ENCODE measurements around the gene NCBP3.

DNA sequence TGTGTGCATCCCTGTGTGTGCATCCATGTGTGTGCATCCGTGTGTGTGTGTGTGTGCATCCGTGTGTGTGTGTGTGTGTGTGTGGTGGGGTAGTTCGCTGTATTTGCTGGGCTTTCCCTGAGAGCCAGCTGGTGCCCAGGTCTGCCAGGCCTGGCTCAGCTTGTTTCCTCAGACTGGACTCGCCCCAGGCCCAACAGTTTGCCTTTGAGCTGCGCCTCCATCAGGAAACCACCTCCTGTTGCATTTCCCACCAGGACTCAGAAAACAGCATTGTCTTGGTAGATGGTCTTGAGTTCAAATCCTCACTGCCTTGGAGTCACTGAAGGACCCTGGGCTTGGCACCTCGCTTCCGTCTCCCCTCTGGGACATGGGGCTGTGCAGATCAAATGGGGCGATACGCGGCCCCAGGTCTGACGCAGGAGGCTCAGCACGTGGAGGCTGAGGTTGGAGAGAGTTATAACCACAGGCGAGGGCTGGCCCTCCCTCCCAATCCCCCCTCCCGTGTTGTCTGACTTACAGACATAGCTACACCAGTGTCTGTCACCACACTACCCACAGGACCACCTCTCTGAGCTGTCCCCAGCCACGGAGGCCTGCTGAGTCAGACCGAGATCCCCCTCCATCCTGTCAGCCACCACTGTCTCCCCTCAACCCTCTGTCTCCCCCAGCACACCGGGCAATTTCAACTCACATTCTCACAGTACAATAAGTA is 49.8 kb downstream of the NCBP3 start:
- TF ChIP-seq, protein P1, sequence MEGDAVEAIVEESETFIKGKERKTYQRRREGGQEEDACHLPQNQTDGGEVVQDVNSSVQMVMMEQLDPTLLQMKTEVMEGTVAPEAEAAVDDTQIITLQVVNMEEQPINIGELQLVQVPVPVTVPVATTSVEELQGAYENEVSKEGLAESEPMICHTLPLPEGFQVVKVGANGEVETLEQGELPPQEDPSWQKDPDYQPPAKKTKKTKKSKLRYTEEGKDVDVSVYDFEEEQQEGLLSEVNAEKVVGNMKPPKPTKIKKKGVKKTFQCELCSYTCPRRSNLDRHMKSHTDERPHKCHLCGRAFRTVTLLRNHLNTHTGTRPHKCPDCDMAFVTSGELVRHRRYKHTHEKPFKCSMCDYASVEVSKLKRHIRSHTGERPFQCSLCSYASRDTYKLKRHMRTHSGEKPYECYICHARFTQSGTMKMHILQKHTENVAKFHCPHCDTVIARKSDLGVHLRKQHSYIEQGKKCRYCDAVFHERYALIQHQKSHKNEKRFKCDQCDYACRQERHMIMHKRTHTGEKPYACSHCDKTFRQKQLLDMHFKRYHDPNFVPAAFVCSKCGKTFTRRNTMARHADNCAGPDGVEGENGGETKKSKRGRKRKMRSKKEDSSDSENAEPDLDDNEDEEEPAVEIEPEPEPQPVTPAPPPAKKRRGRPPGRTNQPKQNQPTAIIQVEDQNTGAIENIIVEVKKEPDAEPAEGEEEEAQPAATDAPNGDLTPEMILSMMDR (IDR thresholded peaks at IDR 0.05): no peak
- TF ChIP-seq POLR2A (IDR thresholded peaks at IDR 0.05) (no peak), EP300 (IDR thresholded peaks at IDR 0.05) (no peak)

Data from tibial nerve (tissue), 4 donors.